Pancreas (tissue), 10 donors: ENCODE results near the gene PDK2. TPM values are rescaled to one million over a fixed set of nuclear protein-coding genes. Genes with fewer than 3 reads are reported as not detected.

ENCODE experiments used
- ATAC-seq, 4 donors: fragments of 200-7000 bp; cut with Tn5 transposase; one replicate each; pipeline versions ENCODE4 v1.8.0 to v1.9.1; 2020; ENCODE audit warnings: mild to moderate bottlenecking in 4 of 4, moderate library complexity in 4 of 4
- DNase-seq, 6 donors: peaks; one replicate each; pipeline ENCODE4 v3.0.0-alpha.2; 2020
- FAIRE-seq: peaks from 2 replicates; lab custom pipeline; 2012; peaks lifted over from hg19 to GRCh38; lab: Jason Lieb, UNC
- H3K27ac ChIP-seq, 4 donors: fragments of 200-600 bp; sonication (generic); 1 replicate in 3 of 4; 2 replicates in 1 of 4; pipeline versions ENCODE4 v1.5.0 to v1.8.0; 2020
- H3K27me3 ChIP-seq, 4 donors: fragments of 200-600 bp; one replicate each; pipeline ENCODE4 v1.8.0; 2021
- H3K36me3 ChIP-seq, 3 donors: fragments of 200-600 bp; sonication (generic) in 1 of 3; one replicate each; pipeline versions ENCODE4 v1.5.0 to v1.8.0; 2020 to 2021
- H3K4me1 ChIP-seq, 3 donors: fragments of 200-600 bp; one replicate each; pipeline ENCODE4 v1.8.0; 2021
- H3K4me3 ChIP-seq, 4 donors: fragments of 200-600 bp; sonication (generic) in 2 of 4; one replicate each; pipeline versions ENCODE4 v1.5.0 to v1.8.0; 2020 to 2021
- H3K9me3 ChIP-seq, 4 donors: fragments of 200-600 bp; one replicate each; pipeline ENCODE4 v1.8.0; 2021
- CTCF ChIP-seq, 4 donors: fragments of 200-600 bp; sonication (generic) in 3 of 4; IDR thresholded peaks; one replicate each; pipeline versions ENCODE4 v1.5.0 to v1.8.0; 2021; ENCODE audit warnings: antibody characterized with exemption in 4 of 4
- WGBS, 2 donors: extraction: QIAGEN DNeasy Blood & Tissue Kit; methylation state at CpG; one replicate each; pipeline ENCODE4 v1.1.7; 2013; 5-methylcytosine and 5-hydroxymethylcytosine counted together
- intact Hi-C, 3 donors: fragments of 100-400 bp; cut with DNase I; formaldehyde crosslinking; loops; one replicate each; pipeline versions ENCODE4 v1.11.1 to v1.14.2; 2022
- polyA plus RNA-seq, 2 donors: library from polyadenylated mRNA; stranded (reverse); fragments of 200-250 nt; gene quantifications; one replicate each; pipeline ENCODE4 v1.2.3, GENCODE V29; 2013
- total RNA-seq, 6 donors: library from RNA; stranded (reverse); fragmentation: NEBNext Ultra II Directional in 4 of 6; extraction: Animal tissue kit (Norgen Biotek cat#: 25700) in 4 of 6; gene quantifications; one replicate each; pipeline versions ENCODE4 v1.2.1 to v1.2.4, GENCODE V29; 2021 to 2023
- donor health status: healthy with polysubstance abuse.
- donor health status: DM: no; HTN: no; CAD: no; lungs with moderate emphysema.
- donor health status: DM: no; HTN: no; CAD: no.
- donor health status: control.
- donor health status: control.
- donor health status: Bipolar disorder and iron deficiency.
- donor health status: DM: yes; HTN: yes; CAD: no.
- donor health status: DM: no; HTN: no; CAD: no.
- donor health status: DM: no; HTN: no; CAD: no.
- donor health status: DM: yes; HTN: yes; CAD: no.

Gene PDK2
- total and polyA plus RNA-seq, 8 donors: 15.3 to 50.0 (median 29.1) TPM

GRCh38 chr17:50051082-50051576 lies 44.0 kb upstream of the PDK2 start:
- Histone ChIP-seq H3K27ac (peak overlapping the region in 2 of 4 donors; percentile 63 to 96), H3K27me3 (no peaks in the 10 kb centered on the region), H3K4me3 (no peak overlapping the region), H3K9me3 (no peaks in the 10 kb centered on the region), H3K36me3 (no peaks in the 10 kb centered on the region), H3K4me1 (peaks cover 18 to 37% (median 20%) of the 10 kb centered on the region in 3 donors)
- intact Hi-C loops: no loop called here
- peak in 1 of 4 donors; percentile 19 for ATAC-seq
- peak in 2 of 6 donors; percentile 36 to 67 for DNase-seq
- no peak for TF ChIP-seq CTCF (IDR thresholded peaks at IDR 0.05)
- no peak for FAIRE-seq
- whole genome bisulfite sequencing, 2 donors: 83 to 94% methylated on average over 4 of the region's 4 CpGs

GRCh38 chr17:50051606-50052005 lies 43.5 kb upstream of the PDK2 start:
- WGBS, 2 donors: 82 to 85% methylated on average over 2 of the region's 2 CpGs
- no peak for DNase-seq
- FAIRE-seq: no peak
- ATAC-seq: no peak
- intact Hi-C loops: no loop called here
- no peak overlapping the region for H3K4me3 ChIP-seq
- no peaks in the 10 kb centered on the region for H3K27me3 ChIP-seq
- no peaks in the 10 kb centered on the region for H3K36me3 ChIP-seq
- no peak for TF ChIP-seq CTCF (IDR thresholded peaks at IDR 0.05)
- peak overlapping the region in 2 of 4 donors; percentile 63 to 96 for H3K27ac ChIP-seq
- H3K4me1 ChIP-seq: peaks cover 18 to 37% (median 20%) of the 10 kb centered on the region in 3 donors
- H3K9me3 ChIP-seq: no peaks in the 10 kb centered on the region

- intact Hi-C loops: no loop called here
- TF ChIP-seq CTCF (IDR thresholded peaks at IDR 0.05): no peak
- DNase-seq (no peak), FAIRE-seq (no peak), ATAC-seq (no peak)
- Histone ChIP-seq H3K36me3 (no peaks in the 10 kb centered on the region), H3K27ac (peak overlapping the region in 2 of 4 donors; percentile 63 to 96), H3K4me3 (no peak overlapping the region), H3K27me3 (no peaks in the 10 kb centered on the region), H3K9me3 (no peaks in the 10 kb centered on the region), H3K4me1 (peaks cover 18 to 38% (median 27%) of the 10 kb centered on the region in 3 donors)
- 23 to 32% methylated on average over 6 of the region's 6 CpGs for WGBS, 2 donors
Measured at GRCh38 chr17:50052241-50052796, 42.8 kb upstream of the PDK2 start.

- peak in 2 of 6 donors; percentile 33 to 57 for DNase-seq
- no peak for ATAC-seq
- no peak for FAIRE-seq
Measured at GRCh38 chr17:50052822-50053653, 42.1 kb upstream of the PDK2 start.

More at GRCh38 chr17:50052822-50053653, 42.1 kb upstream of the PDK2 start:
- H3K9me3 ChIP-seq: no peaks in the 10 kb centered on the region
- TF ChIP-seq CTCF (IDR thresholded peaks at IDR 0.05): no peak
- peaks cover 22 to 45% (median 30%) of the 10 kb centered on the region in 3 donors for H3K4me1 ChIP-seq
- H3K27ac ChIP-seq: peak overlapping the region in 2 of 4 donors; percentile 63 to 96
- H3K27me3 ChIP-seq: no peaks in the 10 kb centered on the region
- 54 to 61% methylated on average over 7 of the region's 7 CpGs for WGBS, 2 donors
- intact Hi-C loops: no loop called here
- no peaks in the 10 kb centered on the region for H3K36me3 ChIP-seq
- no peak overlapping the region for H3K4me3 ChIP-seq
